MCF 10A (cell line): ENCODE results near the gene PIEZO2. TPM values are rescaled to one million over a fixed set of nuclear protein-coding genes. Genes with fewer than 3 reads are reported as not detected.
"Not testable (repeated sequence)": the region's sequence is repeated elsewhere in the genome, so short reads cannot be mapped to it uniquely, and the experiment has no call there.

Experiments
- BruUV-seq: library from RNA; stranded (reverse); fragments of 400-500 nt; replicated peaks from 2 replicates; lab custom pipeline; 2021; lab: Mats Ljungman, UMichigan
- CTCF ChIA-PET: fragments of 300-600 bp; sonication (Branson Sonifier 250); formaldehyde crosslinking; extraction: SDS; loops from one replicate; lab custom pipeline; 2021; ENCODE audit warnings: antibody characterized with exemption, inconsistent platforms; lab: Yijun Ruan, JAX
- POLR2A ChIA-PET: fragments of 300-600, 350-650 bp; sonication (Branson Sonifier 250); formaldehyde crosslinking; extraction: SDS; loops from one replicate; lab custom pipeline; 2020; ENCODE audit warnings: antibody characterized with exemption, inconsistent platforms; lab: Yijun Ruan, JAX
- DNase-seq: peaks from one replicate; pipeline ENCODE4 v3.0.0-alpha.2; 2018; ENCODE audit not compliant: unreplicated experiment
- H3K27ac Mint-ChIP-seq: one replicate; pipeline ENCODE4 v1.8.0; 2022; ENCODE audit warnings: mild to moderate bottlenecking, low read depth, mixed read lengths; ENCODE audit not compliant: unreplicated experiment
- H3K27me3 Mint-ChIP-seq: one replicate; pipeline ENCODE4 v1.8.0; 2022; ENCODE audit warnings: mixed read lengths; ENCODE audit not compliant: insufficient read depth, unreplicated experiment
- H3K36me3 Mint-ChIP-seq: one replicate; pipeline ENCODE4 v1.8.0; 2022; ENCODE audit warnings: mild to moderate bottlenecking, moderate library complexity, mixed read lengths; ENCODE audit not compliant: insufficient read depth, unreplicated experiment
- H3K4me1 Mint-ChIP-seq: one replicate; pipeline ENCODE4 v1.8.0; 2022; ENCODE audit warnings: mixed read lengths; ENCODE audit not compliant: insufficient read depth, unreplicated experiment
- H3K4me3 Mint-ChIP-seq: one replicate; pipeline ENCODE4 v1.8.0; 2022; ENCODE audit warnings: mild to moderate bottlenecking, moderate library complexity, mixed read lengths; ENCODE audit not compliant: unreplicated experiment
- H3K9me3 Mint-ChIP-seq: one replicate; pipeline ENCODE4 v1.8.0; 2022; ENCODE audit warnings: mixed read lengths; ENCODE audit not compliant: unreplicated experiment
- intact Hi-C: fragments of 100-400 bp; cut with micrococcal nuclease; formaldehyde crosslinking; loops from 2 replicates; pipeline ENCODE4 v1.14.1; 2022
- total RNA-seq: library from RNA; stranded (reverse); gene quantifications from 2 replicates; pipeline ENCODE4 v1.2.3, GENCODE V29; 2022
- TF ChIP-seq, protein P1 (sequence below): fragments of 200-600 bp; IDR thresholded peaks from one replicate; pipeline ENCODE4 v1.8.0; 2022; ENCODE audit warnings: antibody characterized with exemption, mild to moderate bottlenecking; ENCODE audit not compliant: unreplicated experiment

PIEZO2 gene
- total RNA-seq, 1 experiment from 2014 or later, result 0.49 TPM

DNA sequence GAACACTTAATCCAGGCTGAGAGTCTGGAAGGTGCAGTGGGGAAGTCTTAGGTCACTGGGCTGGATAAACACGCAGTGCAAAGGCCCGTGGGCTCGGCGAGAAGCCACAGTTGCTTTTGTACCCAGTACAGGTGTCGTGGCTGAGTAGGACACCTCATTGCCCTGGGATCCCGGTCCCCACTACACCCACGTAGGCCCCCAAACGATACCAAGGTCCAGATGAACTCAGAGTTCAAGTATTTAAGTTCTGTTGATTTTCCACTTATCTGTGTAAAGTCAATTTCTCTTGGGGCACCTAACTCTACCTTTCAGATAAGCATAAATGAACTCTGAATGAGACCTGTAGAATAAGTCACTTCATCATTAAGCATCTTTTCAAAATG, 302.0 kb downstream of the PIEZO2 start:
- Mint-ChIP-seq H3K4me1 (peaks cover 4% of the 10 kb centered on the region), H3K9me3 (no peaks in the 10 kb centered on the region), H3K4me3 (no peak overlapping the region), H3K27ac (no peak overlapping the region), H3K36me3 (no peaks in the 10 kb centered on the region), H3K27me3 (no peaks in the 10 kb centered on the region)
- ChIA-PET POLR2A (no interaction called here), CTCF (interaction anchor here (0.7 to 8.2 kb wide), 2 partner anchors 194 to 303 kb away, joined by 3 to 137 read pairs; no protein-coding TSS in a partner anchor)
- TF ChIP-seq, protein P1, sequence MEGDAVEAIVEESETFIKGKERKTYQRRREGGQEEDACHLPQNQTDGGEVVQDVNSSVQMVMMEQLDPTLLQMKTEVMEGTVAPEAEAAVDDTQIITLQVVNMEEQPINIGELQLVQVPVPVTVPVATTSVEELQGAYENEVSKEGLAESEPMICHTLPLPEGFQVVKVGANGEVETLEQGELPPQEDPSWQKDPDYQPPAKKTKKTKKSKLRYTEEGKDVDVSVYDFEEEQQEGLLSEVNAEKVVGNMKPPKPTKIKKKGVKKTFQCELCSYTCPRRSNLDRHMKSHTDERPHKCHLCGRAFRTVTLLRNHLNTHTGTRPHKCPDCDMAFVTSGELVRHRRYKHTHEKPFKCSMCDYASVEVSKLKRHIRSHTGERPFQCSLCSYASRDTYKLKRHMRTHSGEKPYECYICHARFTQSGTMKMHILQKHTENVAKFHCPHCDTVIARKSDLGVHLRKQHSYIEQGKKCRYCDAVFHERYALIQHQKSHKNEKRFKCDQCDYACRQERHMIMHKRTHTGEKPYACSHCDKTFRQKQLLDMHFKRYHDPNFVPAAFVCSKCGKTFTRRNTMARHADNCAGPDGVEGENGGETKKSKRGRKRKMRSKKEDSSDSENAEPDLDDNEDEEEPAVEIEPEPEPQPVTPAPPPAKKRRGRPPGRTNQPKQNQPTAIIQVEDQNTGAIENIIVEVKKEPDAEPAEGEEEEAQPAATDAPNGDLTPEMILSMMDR, result no peak
- no peak for DNase-seq
- intact Hi-C loops, result no loop called here
- BruUV-seq, result no TSS peak

DNA sequence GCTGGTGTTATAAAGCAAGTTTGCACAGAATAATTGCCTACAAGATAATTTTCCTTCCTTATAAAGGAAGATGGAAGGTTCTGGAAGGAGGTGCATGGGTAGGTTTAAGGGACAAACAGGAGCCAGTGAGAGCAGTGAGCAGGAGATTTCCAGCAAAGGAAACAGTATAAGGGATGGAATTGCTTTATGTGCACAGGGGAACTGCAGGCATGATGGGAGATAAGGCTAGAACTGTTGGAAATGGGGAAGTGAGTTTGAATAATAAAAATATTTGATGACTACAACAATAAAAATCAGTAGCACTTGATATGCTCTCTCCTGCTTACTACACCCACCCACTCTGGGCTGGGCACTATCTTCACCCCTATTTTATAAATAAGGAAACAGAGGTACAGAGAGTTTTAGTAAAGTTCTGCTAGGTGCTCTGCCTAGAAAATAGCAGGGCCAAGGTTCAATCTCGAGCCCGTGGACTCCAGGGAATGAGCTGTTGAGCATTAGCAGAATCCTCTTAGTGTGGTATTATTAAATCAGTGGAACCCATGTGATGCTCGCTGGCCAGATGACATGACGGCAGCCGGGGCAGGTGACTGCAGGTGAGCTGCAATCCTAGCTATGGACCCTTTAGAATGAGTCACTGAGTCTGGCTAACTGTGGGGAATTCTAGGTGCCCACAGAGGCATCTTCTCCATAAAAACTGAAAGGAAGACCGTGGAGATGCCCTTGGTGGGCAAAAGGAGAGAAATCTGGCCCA, 302.5 kb downstream of the PIEZO2 start:
- BruUV-seq, result no TSS peak
- Mint-ChIP-seq H3K27me3 (no peaks in the 10 kb centered on the region), H3K27ac (no peak overlapping the region), H3K9me3 (no peaks in the 10 kb centered on the region), H3K4me3 (no peak overlapping the region), H3K4me1 (no peaks in the 10 kb centered on the region), H3K36me3 (no peaks in the 10 kb centered on the region)
- no peak for DNase-seq
- intact Hi-C loops, result no loop called here
- ChIA-PET POLR2A (no interaction called here), CTCF (interaction anchor here (0.6 to 1.0 kb wide), 3 partner anchors 304 to 667 kb away, joined by 3 read pairs; no protein-coding TSS in a partner anchor)
- TF ChIP-seq, protein P1, result no peak

DNA sequence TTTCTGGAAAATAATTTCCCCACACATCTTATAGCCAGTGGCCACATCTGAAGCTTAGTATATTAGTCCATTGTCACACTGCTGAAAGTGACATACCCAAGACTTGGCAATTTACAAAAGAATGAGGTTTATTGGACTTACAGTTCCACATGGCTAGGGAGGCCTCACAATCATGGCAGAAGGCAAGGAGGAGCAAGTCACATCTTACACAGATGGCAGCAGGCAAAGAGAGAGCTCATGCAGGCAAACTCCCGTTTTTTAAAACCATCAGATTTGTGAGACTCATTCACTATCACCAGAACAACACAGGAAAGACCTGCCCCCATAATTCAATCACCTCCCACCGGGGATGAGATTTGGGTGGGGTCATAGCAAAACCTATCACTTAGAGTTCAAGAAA, 303.3 kb downstream of the PIEZO2 start:
- H3K9me3 Mint-ChIP-seq, H3K4me3 Mint-ChIP-seq, DNase-seq, BruUV-seq, H3K27ac Mint-ChIP-seq, H3K27me3 Mint-ChIP-seq, intact Hi-C loops, H3K36me3 Mint-ChIP-seq, H3K4me1 Mint-ChIP-seq: not testable (repeated sequence)
- POLR2A ChIA-PET, result interaction anchor here (0.7 kb wide), 1 partner anchor 66 kb away, joined by 3 read pairs; no protein-coding TSS in a partner anchor
- CTCF ChIA-PET, result interaction anchor here (0.6 to 1.0 kb wide), 3 partner anchors 30 to 708 kb away, joined by 3 to 4 read pairs (median 3); no protein-coding TSS in a partner anchor

DNA sequence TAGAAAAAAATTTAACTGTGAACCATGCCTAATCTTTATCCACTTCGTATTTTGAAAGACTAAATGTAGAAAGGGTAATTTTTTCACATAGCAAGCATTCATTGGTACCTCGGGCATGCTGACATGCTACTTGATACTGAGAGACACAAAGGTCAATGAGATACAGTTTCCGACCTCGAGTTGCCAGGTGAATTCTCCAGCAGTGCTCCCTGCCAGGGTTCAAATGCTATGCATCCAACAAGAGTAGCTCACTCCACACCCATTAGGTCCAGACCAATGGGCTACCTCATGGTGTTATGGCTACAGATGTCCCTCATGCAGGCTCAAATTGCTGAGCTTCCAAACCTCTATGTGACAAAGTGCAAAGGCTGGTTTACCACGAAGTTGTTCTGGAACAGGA, 305.8 kb downstream of the PIEZO2 start:
- no peak overlapping the region for H3K27ac Mint-ChIP-seq
- no TSS peak for BruUV-seq
- ChIA-PET POLR2A (no interaction called here), CTCF (interaction anchor here (0.5 to 1.8 kb wide), 4 partner anchors 198 to 312 kb away, joined by 3 to 8 read pairs (median 4); no protein-coding TSS in a partner anchor)
- H3K27me3 Mint-ChIP-seq, result no peaks in the 10 kb centered on the region
- no peak for DNase-seq
- TF ChIP-seq, protein P1, result no peak
- no peak overlapping the region for H3K4me3 Mint-ChIP-seq
- no peaks in the 10 kb centered on the region for H3K9me3 Mint-ChIP-seq
- no peaks in the 10 kb centered on the region for H3K4me1 Mint-ChIP-seq
- H3K36me3 Mint-ChIP-seq, result no peaks in the 10 kb centered on the region
- intact Hi-C loops, result no loop called here
